Dermis lymphatic vessel endothelial cell (primary cell): ENCODE data around the gene CDHR4. TPM values are rescaled to one million over a fixed set of nuclear protein-coding genes. Genes with fewer than 3 reads are reported as not detected.

ENCODE experiments used
- total RNA-seq: library from RNA; depleted of rRNA; stranded (reverse); fragments of >200 nt; gene quantifications from 2 replicates; pipeline ENCODE4 v1.2.1, GENCODE V29; 2014

The CDHR4 gene, protein sequence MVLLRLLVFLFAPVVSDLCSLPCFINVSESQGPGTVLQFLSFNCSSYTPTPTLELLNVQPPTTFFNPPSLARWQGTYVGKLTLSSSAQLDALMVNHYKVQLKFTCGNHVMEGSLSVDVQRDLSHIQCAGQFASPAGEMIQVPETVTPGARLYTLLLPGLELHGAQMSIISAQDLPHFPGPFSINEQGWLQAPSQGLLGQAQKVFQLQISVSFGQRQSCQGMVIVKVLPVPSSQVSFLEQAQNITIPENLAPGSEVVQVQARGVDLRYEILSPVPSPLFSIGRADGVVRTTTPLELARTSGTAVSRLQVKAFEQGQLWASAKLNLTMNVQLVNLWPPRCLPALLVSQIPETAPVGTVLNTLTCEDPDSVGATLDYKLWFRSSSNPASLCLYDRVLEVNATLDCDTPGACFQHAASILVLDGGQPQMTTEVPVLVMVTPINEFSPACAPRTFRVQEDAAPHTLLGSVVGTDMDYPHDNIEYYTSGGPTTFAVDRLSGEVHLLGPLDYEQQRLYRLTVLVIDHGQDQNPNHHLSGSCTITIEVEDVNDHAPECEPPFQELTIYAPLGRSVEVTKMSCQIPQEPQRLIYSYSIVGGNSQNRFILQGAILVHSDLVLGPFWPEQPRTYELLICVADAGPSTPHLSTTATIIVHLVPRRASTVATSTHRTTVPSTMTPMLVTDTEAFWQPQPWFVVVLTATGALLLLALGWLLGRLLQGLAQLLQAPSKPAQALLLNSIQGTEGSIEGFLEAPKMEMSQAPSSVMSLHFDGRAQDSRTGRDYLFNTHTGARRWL
- not detected in 2 replicates for total RNA-seq

DNA sequence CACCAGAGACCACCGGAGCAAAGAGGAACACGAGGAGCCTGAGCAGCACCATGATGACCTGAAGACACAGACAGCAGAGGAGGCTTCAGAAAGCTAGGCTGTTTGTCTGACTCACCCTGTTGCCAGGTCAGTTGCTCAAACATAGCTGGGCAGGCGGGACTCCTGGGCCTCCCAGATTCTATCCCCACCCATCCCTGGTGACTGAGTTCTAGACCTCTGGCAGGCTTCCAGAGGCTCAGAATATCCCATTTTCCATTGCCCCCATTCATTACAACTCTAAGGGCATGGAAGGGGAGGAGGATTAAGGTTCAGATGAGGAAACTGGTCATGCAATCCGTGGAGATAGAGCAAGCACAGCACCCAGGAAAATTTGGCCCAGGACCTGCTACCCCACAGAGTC lies at the start of gene CDHR4:
TSS of gene CDHR4 (minus strand) at position 113 of the 400 bp plus-strand sequence. CDS start at position 52, 61 bp downstream.

DNA sequence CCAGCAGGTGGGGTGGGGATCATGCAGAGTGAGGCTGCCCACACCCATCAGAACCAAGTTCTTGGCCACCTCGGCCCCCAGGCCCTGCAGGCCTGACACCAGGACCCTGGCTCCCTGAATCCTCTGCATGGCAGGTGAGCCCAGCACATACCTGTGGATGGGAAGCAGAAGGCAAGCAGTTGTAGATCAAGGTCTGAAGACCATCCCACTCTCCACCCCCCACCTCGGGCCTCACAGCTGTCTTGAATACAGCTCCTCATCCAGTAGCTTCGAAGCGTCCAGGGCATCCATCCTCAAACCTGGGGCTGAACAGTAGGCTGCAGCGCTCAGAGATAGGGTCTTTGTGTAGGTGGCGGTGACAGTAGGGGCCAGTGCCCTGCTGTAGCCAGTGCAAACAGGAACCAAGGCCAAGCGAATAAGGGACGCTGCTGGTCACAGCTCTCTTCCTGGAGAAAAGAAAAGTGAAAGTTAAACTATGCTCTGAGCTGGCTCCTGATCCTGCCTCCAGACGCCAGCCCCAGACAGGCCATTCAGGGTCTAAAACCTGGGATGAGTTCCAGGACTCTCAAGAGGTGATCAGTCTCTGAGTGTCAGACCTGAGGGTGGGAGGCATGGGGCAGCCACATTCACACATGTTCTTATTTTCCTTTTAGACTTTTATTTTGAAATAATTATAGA lies 14.0 kb upstream of the CDHR4 start, which contains the start of gene UBA7:
TSS of gene UBA7 (minus strand) at position 457 of the 678 bp plus-strand sequence. CDS start at position 291, 166 bp downstream.

DNA sequence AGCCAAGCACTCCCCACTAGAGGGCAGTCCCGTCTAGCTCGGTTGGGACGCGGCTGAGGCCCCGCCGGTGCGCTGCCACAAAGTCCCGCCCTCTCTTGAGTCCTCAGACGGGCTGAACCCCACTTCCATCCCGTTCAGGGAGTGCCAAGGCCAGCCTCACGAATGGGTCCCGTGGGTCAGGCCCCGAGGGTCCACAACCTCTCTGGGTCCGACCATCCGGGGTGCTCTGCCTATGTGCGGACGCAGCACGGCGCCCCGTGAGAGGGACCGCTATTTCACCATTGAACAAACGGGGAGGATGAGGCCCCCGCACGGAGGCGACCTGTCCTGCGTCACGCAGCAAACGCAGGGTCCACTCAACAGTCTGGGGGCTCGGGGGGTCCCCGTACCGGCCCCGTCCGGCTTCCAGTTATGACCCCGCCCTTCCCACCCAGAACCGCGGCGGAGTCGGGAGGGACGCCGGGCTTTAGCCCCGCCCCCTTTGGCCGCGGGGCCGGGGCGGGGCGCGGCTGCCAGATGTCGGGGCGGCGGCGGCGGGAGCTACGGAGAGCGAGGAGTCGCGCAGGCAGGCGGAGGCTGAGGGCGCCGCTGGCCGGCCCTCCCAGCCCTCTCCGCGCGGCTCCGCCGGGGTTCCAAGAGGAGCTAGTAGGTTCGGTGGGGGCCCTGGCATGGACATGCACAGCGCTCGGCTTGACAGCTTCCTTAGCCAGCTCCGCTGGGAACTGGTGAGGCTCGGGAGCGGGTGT lies 3.2 kb upstream of the CDHR4 start, which contains the start of gene INKA1:
TSS of gene INKA1 (plus strand) at position 543 of the 746 bp plus-strand sequence. CDS start at position 675, 132 bp downstream.

DNA sequence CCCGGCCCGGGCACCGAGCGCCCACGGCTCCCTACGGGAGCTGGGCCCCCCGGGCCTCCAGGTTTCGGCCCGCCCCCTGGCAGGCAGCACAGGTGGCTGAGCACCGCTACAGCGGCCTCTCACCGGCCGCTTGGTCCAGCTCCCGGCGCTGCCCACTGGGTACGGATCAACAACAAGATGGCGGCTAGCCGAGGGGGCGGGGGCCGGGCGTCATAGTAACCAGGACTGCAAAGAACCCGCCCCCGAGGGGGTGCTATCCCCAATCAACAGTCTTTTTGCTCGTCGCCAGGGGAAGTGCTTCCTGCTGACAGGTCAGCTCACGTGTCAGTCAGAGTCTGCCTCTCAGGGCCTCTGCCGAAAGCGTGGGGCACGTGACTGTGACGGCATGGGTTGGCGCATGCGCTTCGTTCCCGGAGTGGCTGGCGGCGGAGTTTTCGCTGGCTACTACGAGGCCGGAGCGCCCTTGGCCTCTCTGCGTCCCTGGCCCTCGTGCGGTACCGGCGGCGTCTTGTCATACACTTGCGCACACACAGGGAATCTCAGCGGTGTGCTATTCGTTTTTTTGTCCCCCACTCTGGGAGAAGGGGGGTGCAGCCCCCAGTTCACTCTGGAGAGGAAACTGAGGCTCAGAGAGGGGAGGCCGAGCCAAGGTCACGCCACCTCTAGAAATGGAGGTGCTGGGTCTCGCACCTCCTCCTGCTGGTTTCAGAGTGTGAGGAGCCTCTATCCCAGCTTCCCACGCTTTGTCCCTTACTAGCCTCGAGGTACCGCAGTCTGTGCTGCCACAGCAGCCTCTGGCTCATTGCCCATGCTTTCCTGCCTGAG lies 13.1 kb downstream of the CDHR4 start, which contains the start of gene IP6K1:
TSS of gene IP6K1 (minus strand) at position 186 of the 825 bp plus-strand sequence. CDS start 38,502 bp downstream, outside the sequence.

Other genes starting within 250 kb of the CDHR4 start
- under 0.01 and 0.09 TPM in 2 replicates for gene BSN, start 245.4 kb downstream of the CDHR4 start, total RNA-seq
- gene APEH, start 125.5 kb downstream of the CDHR4 start, total RNA-seq, result 64.6 and 114 TPM in 2 replicates
- gene MST1, start 110.4 kb downstream of the CDHR4 start, total RNA-seq, result 1.8 and 2.2 TPM in 2 replicates
- gene RNF123, start 110.3 kb downstream of the CDHR4 start, total RNA-seq, result 20.5 and 22.5 TPM in 2 replicates
- not detected in 2 replicates for gene AMIGO3, start 80.2 kb downstream of the CDHR4 start, total RNA-seq
- gene GMPPB, start 75.9 kb downstream of the CDHR4 start, total RNA-seq, result 15.7 and 25.6 TPM in 2 replicates
- gene IP6K1, start 13.3 kb downstream of the CDHR4 start, total RNA-seq, result 47.9 and 55.3 TPM in 2 replicates
- gene INKA1, start 3.4 kb upstream of the CDHR4 start, total RNA-seq, result 17.3 and 17.6 TPM in 2 replicates
- 24.9 and 29.9 TPM in 2 replicates for gene UBA7, start 14.1 kb upstream of the CDHR4 start, total RNA-seq
- 1.1 and 1.2 TPM in 2 replicates for gene TRAIP, start 56.7 kb upstream of the CDHR4 start, total RNA-seq
- not detected in 2 replicates for gene CAMKV, start 70.0 kb upstream of the CDHR4 start, total RNA-seq
- 0.11 and 0.52 TPM in 2 replicates for gene MST1R, start 104.0 kb upstream of the CDHR4 start, total RNA-seq
- gene MON1A, start 129.9 kb upstream of the CDHR4 start, total RNA-seq, result 4.0 and 7.6 TPM in 2 replicates
- gene RBM6, start 140.3 kb upstream of the CDHR4 start, total RNA-seq, result 29.2 and 34.6 TPM in 2 replicates